Measurements from ENCODE around the gene PBX2. TPM values are rescaled to one million over a fixed set of nuclear protein-coding genes. Genes with fewer than 3 reads are reported as not detected.
"Not testable (repeated sequence)": the region's sequence is repeated elsewhere in the genome, so short reads cannot be mapped to it uniquely, and the experiment has no call there.

Gene PBX2
- total and polyA plus RNA-seq, 4 donors: 1.5 to 52.5 (median 18.7) TPM

- H3K9ac ChIP-seq (ENCODE audit: low read depth in 1 of 2, low read length in 2 of 2): no peak overlapping the region
- DNase-seq (ENCODE audit: low spot score): no peak
- no peaks in the 10 kb centered on the region for H3K36me3 ChIP-seq (ENCODE audit: control insufficient read depth in 4 of 4, insufficient read depth in 3 of 4, low read depth in 1 of 4, low read length in 3 of 4)
- TF ChIP-seq NR2F2 (IDR thresholded peaks at IDR 0.05) (no peak), HNF4G (IDR thresholded peaks at IDR 0.05) (no peak), ZBTB33 (IDR thresholded peaks at IDR 0.05) (no peak), RXRA (IDR thresholded peaks at IDR 0.05) (no peak), SP1 (IDR thresholded peaks at IDR 0.05) (no peak), EGR1 (IDR thresholded peaks at IDR 0.05; ENCODE audit: low read depth in 2 of 2) (no peak), CTCF (IDR thresholded peaks at IDR 0.05; ENCODE audit: low read depth, low read length, missing input control) (no peak), YY1 (IDR thresholded peaks at IDR 0.05) (no peak)
- TF ChIP-seq, protein P1, sequence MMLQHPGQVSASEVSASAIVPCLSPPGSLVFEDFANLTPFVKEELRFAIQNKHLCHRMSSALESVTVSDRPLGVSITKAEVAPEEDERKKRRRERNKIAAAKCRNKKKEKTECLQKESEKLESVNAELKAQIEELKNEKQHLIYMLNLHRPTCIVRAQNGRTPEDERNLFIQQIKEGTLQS (IDR thresholded peaks at IDR 0.05): no peak
- peaks cover 0 to 2% (median 0%) of the 10 kb centered on the region in 4 donors for H3K9me3 ChIP-seq (ENCODE audit: control insufficient read depth in 4 of 4, low read length in 3 of 4)
- H3K4me1 ChIP-seq (ENCODE audit: control insufficient read depth in 4 of 4, insufficient read depth in 4 of 4, low read length in 3 of 4): no peaks in the 10 kb centered on the region
- H3K27ac ChIP-seq (ENCODE audit: low read depth in 1 of 2, low read length in 2 of 2): no peak overlapping the region
- no peak overlapping the region for H3K4me3 ChIP-seq (ENCODE audit: low read depth in 1 of 3, low read length in 3 of 3)
- WGBS: 53% methylated on average over 4 of the region's 4 CpGs
- peaks cover 0 to 5% (median 0%) of the 10 kb centered on the region in 4 donors for H3K27me3 ChIP-seq (ENCODE audit: control insufficient read depth in 4 of 4, insufficient read depth in 4 of 4, low read length in 3 of 4)
Observed at GRCh38 chr6:32146687-32147086, 43.3 kb downstream of the PBX2 start.

GRCh38 chr6:32146287-32146686 is 43.7 kb downstream of the PBX2 start:
- H3K9me3 ChIP-seq (ENCODE audit: control insufficient read depth in 4 of 4, low read length in 3 of 4): peaks cover 0 to 2% (median 0%) of the 10 kb centered on the region in 4 donors
- no peak overlapping the region for H3K9ac ChIP-seq (ENCODE audit: low read depth in 1 of 2, low read length in 2 of 2)
- H3K4me1 ChIP-seq (ENCODE audit: control insufficient read depth in 4 of 4, insufficient read depth in 4 of 4, low read length in 3 of 4): no peaks in the 10 kb centered on the region
- no peak for DNase-seq (ENCODE audit: low spot score)
- 91% methylated on average over 1 of the region's 1 CpG for WGBS
- TF ChIP-seq FOXA2 (IDR thresholded peaks at IDR 0.05): no peak
- TF ChIP-seq ZBTB33 (IDR thresholded peaks at IDR 0.05): no peak
- no peak for TF ChIP-seq FOXA1 (IDR thresholded peaks at IDR 0.05)
- no peak for TF ChIP-seq RXRA (IDR thresholded peaks at IDR 0.05)
- no peak for TF ChIP-seq SP1 (IDR thresholded peaks at IDR 0.05)
- no peak for TF ChIP-seq CTCF (IDR thresholded peaks at IDR 0.05; ENCODE audit: low read depth, low read length, missing input control)
- peaks cover 0 to 5% (median 0%) of the 10 kb centered on the region in 4 donors for H3K27me3 ChIP-seq (ENCODE audit: control insufficient read depth in 4 of 4, insufficient read depth in 4 of 4, low read length in 3 of 4)
- no peak overlapping the region for H3K4me3 ChIP-seq (ENCODE audit: low read depth in 1 of 3, low read length in 3 of 3)
- no peaks in the 10 kb centered on the region for H3K36me3 ChIP-seq (ENCODE audit: control insufficient read depth in 4 of 4, insufficient read depth in 3 of 4, low read depth in 1 of 4, low read length in 3 of 4)
- H3K27ac ChIP-seq (ENCODE audit: low read depth in 1 of 2, low read length in 2 of 2): no peak overlapping the region

- not testable (repeated sequence) for H3K27ac ChIP-seq (ENCODE audit: low read depth in 1 of 2, low read length in 2 of 2)
- 87% methylated on average over 7 of the region's 7 CpGs for WGBS
Observed at GRCh38 chr6:32144238-32144637, 45.8 kb downstream of the PBX2 start.

More at GRCh38 chr6:32144238-32144637, 45.8 kb downstream of the PBX2 start:
- not testable (repeated sequence) for DNase-seq (ENCODE audit: low spot score); H3K9me3 ChIP-seq (ENCODE audit: control insufficient read depth in 4 of 4, low read length in 3 of 4); H3K4me1 ChIP-seq (ENCODE audit: control insufficient read depth in 4 of 4, insufficient read depth in 4 of 4, low read length in 3 of 4); H3K27me3 ChIP-seq (ENCODE audit: control insufficient read depth in 4 of 4, insufficient read depth in 4 of 4, low read length in 3 of 4); H3K9ac ChIP-seq (ENCODE audit: low read depth in 1 of 2, low read length in 2 of 2); H3K36me3 ChIP-seq (ENCODE audit: control insufficient read depth in 4 of 4, insufficient read depth in 3 of 4, low read depth in 1 of 4, low read length in 3 of 4); H3K4me3 ChIP-seq (ENCODE audit: low read depth in 1 of 3, low read length in 3 of 3)
